Measurements from ENCODE around the gene MYT1.

Gene MYT1

GRCh38 chr20:64225828-64226598, 61.8 kb downstream of the MYT1 start:
- no peak for TF ChIP-seq CTCF (conservative IDR thresholded peaks at IDR 0.05; ENCODE audit: control insufficient read depth, insufficient read depth, low read depth, low read length)
- no peak overlapping the region for H3K4me3 ChIP-seq (ENCODE audit: control insufficient read depth, low read depth, low read length)
- no peak for DNase-seq (ENCODE audit: low read depth)

- no peak for TF ChIP-seq CTCF (conservative IDR thresholded peaks at IDR 0.05; ENCODE audit: control insufficient read depth, insufficient read depth, low read depth, low read length)
- no peak for DNase-seq (ENCODE audit: low read depth)
- H3K4me3 ChIP-seq (ENCODE audit: control insufficient read depth, low read depth, low read length) = no peak overlapping the region
These were observed 62.7 kb downstream of the MYT1 start for GRCh38 chr20:64226686-64227580.

GRCh38 chr20:64228086-64228653, 63.9 kb downstream of the MYT1 start:
- no peak for DNase-seq (ENCODE audit: low read depth)
- H3K4me3 ChIP-seq (ENCODE audit: control insufficient read depth, low read depth, low read length) = no peak overlapping the region
- TF ChIP-seq CTCF (conservative IDR thresholded peaks at IDR 0.05; ENCODE audit: control insufficient read depth, insufficient read depth, low read depth, low read length) = no peak

GRCh38 chr20:64228751-64229506, 64.7 kb downstream of the MYT1 start:
- DNase-seq (ENCODE audit: low read depth) = no peak
- TF ChIP-seq CTCF (conservative IDR thresholded peaks at IDR 0.05; ENCODE audit: control insufficient read depth, insufficient read depth, low read depth, low read length) = no peak
- no peak overlapping the region for H3K4me3 ChIP-seq (ENCODE audit: control insufficient read depth, low read depth, low read length)

- H3K4me3 ChIP-seq (ENCODE audit: control insufficient read depth, low read depth, low read length) = no peak overlapping the region
- TF ChIP-seq CTCF (conservative IDR thresholded peaks at IDR 0.05; ENCODE audit: control insufficient read depth, insufficient read depth, low read depth, low read length) = no peak
- DNase-seq (ENCODE audit: low read depth) = no peak
These were observed 65.3 kb downstream of the MYT1 start for GRCh38 chr20:64229507-64230061.

Measured in fibroblast of mammary gland (primary cell).